IMR-90 (cell line): ENCODE results near the gene SEMA3G.

Experiments used
- BHLHE40 ChIP-seq: fragments of 150-350 bp; IDR thresholded peaks from 2 replicates; pipeline ENCODE4 v1.6.1; 2016; ENCODE audit warnings: mild to moderate bottlenecking, low read depth, low read length
- MAZ ChIP-seq: IDR thresholded peaks from 2 replicates; pipeline ENCODE4 v1.6.1; 2012; ENCODE audit warnings: low read depth, mild to moderate bottlenecking, low read length, improper control_type of control experiment, moderate library complexity, borderline replicate concordance
- MXI1 ChIP-seq: IDR thresholded peaks from 2 replicates; pipeline ENCODE4 v1.6.1; 2012; ENCODE audit warnings: low read depth, mild to moderate bottlenecking, low read length, moderate library complexity, borderline replicate concordance
- NFE2L2 ChIP-seq: fragments of 150-350 bp; IDR thresholded peaks from 2 replicates; pipeline ENCODE4 v1.6.1; 2016; ENCODE audit warnings: low read depth, mild to moderate bottlenecking, low read length
- POLR2A ChIP-seq: IDR thresholded peaks from 2 replicates; pipeline ENCODE4 v1.6.1; 2012; ENCODE audit warnings: mild to moderate bottlenecking, low read depth, low read length
- RCOR1 ChIP-seq: IDR thresholded peaks from 2 replicates; pipeline ENCODE4 v1.6.1; 2012; ENCODE audit warnings: mild to moderate bottlenecking, low read length, improper control_type of control experiment; ENCODE audit not compliant: insufficient replicate concordance
- TF ChIP-seq, protein P1 (sequence below): conservative IDR thresholded peaks from 2 replicates; pipeline ENCODE4 v1.5.1; 2012; ENCODE audit warnings: mild to moderate bottlenecking, low read depth, low read length, improper control_type of control experiment
- TF ChIP-seq, protein P2 (sequence below): fragments of 150-350 bp; IDR thresholded peaks from 2 replicates; pipeline ENCODE4 v1.6.1; 2016; ENCODE audit warnings: low read depth, mild to moderate bottlenecking, low read length, moderate library complexity, borderline replicate concordance

DNA sequence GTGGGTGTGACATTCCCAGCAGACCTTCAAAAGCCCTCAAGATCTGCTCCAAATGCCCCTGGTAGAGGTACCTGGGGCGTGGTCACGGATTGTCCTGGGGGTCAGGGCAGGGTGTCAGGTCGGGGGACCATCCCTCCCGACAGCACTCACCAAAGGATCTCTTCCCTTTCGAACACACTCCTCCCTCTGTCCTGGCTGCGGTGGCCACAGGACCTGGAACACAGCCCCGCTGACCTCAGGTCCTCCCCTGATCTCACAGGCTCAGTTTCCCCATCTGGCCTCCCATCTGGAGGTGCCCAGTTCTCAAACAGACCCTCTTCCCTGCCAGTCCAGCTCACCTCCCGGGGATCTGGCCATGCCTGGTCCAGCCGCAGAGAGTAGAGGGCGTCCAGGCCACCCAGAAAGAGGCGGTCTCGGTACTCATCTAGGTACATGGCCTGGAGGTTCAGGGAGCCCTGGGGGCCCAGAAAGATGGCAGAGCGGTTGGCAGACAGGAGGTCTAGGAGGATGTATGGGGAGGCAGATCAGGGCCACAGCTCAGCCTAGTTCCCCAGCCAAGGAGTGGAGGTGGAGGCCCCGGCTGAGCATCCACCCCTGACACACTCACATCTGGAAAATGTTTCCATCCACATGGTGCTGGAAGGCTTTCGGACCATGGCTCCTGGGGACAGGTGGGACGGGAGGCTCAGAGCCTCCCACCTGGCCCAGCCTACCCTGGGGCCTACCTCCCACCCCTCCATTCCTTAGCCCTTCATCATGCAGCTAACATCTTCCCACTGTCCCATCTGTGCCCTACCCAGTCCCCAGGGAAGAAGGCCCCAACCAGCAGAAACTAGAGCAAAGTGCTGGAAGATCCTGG is 2.3 kb downstream of the SEMA3G start:
- TF ChIP-seq, protein P1, sequence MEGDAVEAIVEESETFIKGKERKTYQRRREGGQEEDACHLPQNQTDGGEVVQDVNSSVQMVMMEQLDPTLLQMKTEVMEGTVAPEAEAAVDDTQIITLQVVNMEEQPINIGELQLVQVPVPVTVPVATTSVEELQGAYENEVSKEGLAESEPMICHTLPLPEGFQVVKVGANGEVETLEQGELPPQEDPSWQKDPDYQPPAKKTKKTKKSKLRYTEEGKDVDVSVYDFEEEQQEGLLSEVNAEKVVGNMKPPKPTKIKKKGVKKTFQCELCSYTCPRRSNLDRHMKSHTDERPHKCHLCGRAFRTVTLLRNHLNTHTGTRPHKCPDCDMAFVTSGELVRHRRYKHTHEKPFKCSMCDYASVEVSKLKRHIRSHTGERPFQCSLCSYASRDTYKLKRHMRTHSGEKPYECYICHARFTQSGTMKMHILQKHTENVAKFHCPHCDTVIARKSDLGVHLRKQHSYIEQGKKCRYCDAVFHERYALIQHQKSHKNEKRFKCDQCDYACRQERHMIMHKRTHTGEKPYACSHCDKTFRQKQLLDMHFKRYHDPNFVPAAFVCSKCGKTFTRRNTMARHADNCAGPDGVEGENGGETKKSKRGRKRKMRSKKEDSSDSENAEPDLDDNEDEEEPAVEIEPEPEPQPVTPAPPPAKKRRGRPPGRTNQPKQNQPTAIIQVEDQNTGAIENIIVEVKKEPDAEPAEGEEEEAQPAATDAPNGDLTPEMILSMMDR: no peak
- no peak for TF ChIP-seq POLR2A
- TF ChIP-seq, protein P2, sequence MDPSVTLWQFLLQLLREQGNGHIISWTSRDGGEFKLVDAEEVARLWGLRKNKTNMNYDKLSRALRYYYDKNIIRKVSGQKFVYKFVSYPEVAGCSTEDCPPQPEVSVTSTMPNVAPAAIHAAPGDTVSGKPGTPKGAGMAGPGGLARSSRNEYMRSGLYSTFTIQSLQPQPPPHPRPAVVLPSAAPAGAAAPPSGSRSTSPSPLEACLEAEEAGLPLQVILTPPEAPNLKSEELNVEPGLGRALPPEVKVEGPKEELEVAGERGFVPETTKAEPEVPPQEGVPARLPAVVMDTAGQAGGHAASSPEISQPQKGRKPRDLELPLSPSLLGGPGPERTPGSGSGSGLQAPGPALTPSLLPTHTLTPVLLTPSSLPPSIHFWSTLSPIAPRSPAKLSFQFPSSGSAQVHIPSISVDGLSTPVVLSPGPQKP: no peak
- no peak for TF ChIP-seq RCOR1
- TF ChIP-seq NFE2L2: no peak
- TF ChIP-seq BHLHE40: no peak
- no peak for TF ChIP-seq MAZ
- no peak for TF ChIP-seq MXI1
